Pancreas (tissue), 10 donors: ENCODE results near the gene TRABD. TPM values are rescaled to one million over a fixed set of nuclear protein-coding genes. Genes with fewer than 3 reads are reported as not detected.

Source experiments
- ATAC-seq, 4 donors: fragments of 200-7000 bp; cut with Tn5 transposase; one replicate each; pipeline versions ENCODE4 v1.8.0 to v1.9.1; 2020; ENCODE audit warnings: mild to moderate bottlenecking in 4 of 4, moderate library complexity in 4 of 4
- DNase-seq, 6 donors: peaks; one replicate each; pipeline ENCODE4 v3.0.0-alpha.2; 2020
- FAIRE-seq: peaks from 2 replicates; lab custom pipeline; 2012; peaks lifted over from hg19 to GRCh38; lab: Jason Lieb, UNC
- H3K27ac ChIP-seq, 4 donors: fragments of 200-600 bp; sonication (generic); 1 replicate in 3 of 4; 2 replicates in 1 of 4; pipeline versions ENCODE4 v1.5.0 to v1.8.0; 2020
- H3K27me3 ChIP-seq, 4 donors: fragments of 200-600 bp; one replicate each; pipeline ENCODE4 v1.8.0; 2021
- H3K36me3 ChIP-seq, 3 donors: fragments of 200-600 bp; sonication (generic) in 1 of 3; one replicate each; pipeline versions ENCODE4 v1.5.0 to v1.8.0; 2020 to 2021
- H3K4me1 ChIP-seq, 3 donors: fragments of 200-600 bp; one replicate each; pipeline ENCODE4 v1.8.0; 2021
- H3K4me3 ChIP-seq, 4 donors: fragments of 200-600 bp; sonication (generic) in 2 of 4; one replicate each; pipeline versions ENCODE4 v1.5.0 to v1.8.0; 2020 to 2021
- H3K9me3 ChIP-seq, 4 donors: fragments of 200-600 bp; one replicate each; pipeline ENCODE4 v1.8.0; 2021
- CTCF ChIP-seq, 4 donors: fragments of 200-600 bp; sonication (generic) in 3 of 4; IDR thresholded peaks; one replicate each; pipeline versions ENCODE4 v1.5.0 to v1.8.0; 2021; ENCODE audit warnings: antibody characterized with exemption in 4 of 4
- WGBS, 2 donors: extraction: QIAGEN DNeasy Blood & Tissue Kit; methylation state at CpG; one replicate each; pipeline ENCODE4 v1.1.7; 2013; 5-methylcytosine and 5-hydroxymethylcytosine counted together
- intact Hi-C, 3 donors: fragments of 100-400 bp; cut with DNase I; formaldehyde crosslinking; loops; one replicate each; pipeline versions ENCODE4 v1.11.1 to v1.14.2; 2022
- polyA plus RNA-seq, 2 donors: library from polyadenylated mRNA; stranded (reverse); fragments of 200-250 nt; gene quantifications; one replicate each; pipeline ENCODE4 v1.2.3, GENCODE V29; 2013
- total RNA-seq, 6 donors: library from RNA; stranded (reverse); fragmentation: NEBNext Ultra II Directional in 4 of 6; extraction: Animal tissue kit (Norgen Biotek cat#: 25700) in 4 of 6; gene quantifications; one replicate each; pipeline versions ENCODE4 v1.2.1 to v1.2.4, GENCODE V29; 2021 to 2023
- donor health status: healthy with polysubstance abuse.
- donor health status: DM: no; HTN: no; CAD: no; lungs with moderate emphysema.
- donor health status: DM: no; HTN: no; CAD: no.
- donor health status: control.
- donor health status: control.
- donor health status: Bipolar disorder and iron deficiency.
- donor health status: DM: yes; HTN: yes; CAD: no.
- donor health status: DM: no; HTN: no; CAD: no.
- donor health status: DM: no; HTN: no; CAD: no.
- donor health status: DM: yes; HTN: yes; CAD: no.

TRABD gene
- total and polyA plus RNA-seq, 8 donors, result 25.9 to 107 (median 51.7) TPM

- H3K4me3 ChIP-seq, result peak overlapping the region in 2 of 4 donors; percentile 43 to 49
- H3K36me3 ChIP-seq, result no peaks in the 10 kb centered on the region
- ATAC-seq, result no peak
Measured at GRCh38 chr22:50169181-50169759, 16.4 kb upstream of the TRABD start.

DNA sequence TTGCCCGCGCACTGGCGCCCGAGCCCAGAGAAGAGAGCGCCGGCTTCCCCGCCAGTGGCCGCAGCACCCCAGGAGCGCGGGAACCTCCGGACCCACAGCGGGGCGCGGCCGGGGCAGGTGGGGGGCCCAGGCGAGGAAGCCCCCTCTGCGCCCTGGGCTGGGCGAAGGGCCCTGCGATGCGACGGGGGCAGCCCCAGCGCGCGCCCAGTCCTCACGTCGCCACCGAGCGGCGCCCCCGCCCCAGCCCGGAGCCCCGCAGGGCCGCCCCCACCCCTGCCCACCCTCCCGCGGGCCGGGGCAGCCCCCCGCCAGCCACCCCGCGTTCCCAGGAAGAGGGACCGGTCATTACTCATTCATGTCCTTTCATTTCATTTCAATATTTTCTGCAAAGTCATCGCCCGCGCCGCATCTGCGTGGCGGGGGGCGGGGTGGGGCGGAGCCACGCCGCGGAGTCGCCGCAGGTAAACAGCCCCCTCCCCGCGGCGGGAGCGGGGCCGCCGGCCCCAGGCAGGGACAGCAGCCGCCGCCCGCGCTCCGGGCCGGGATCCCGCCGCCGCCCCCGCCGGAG, 15.9 kb upstream of the TRABD start:
- ATAC-seq, result peak in 3 of 4 donors; percentile 57 to 77 (median 76)
- peak in 3 of 6 donors; percentile 23 to 72 (median 57) for DNase-seq
- no peaks in the 10 kb centered on the region for H3K36me3 ChIP-seq
- no peaks in the 10 kb centered on the region for H3K9me3 ChIP-seq
- H3K27me3 ChIP-seq, result no peaks in the 10 kb centered on the region
- WGBS, 2 donors, result 2 to 3% methylated on average over 31 to 70 of the region's 70 CpGs
- H3K27ac ChIP-seq, result no peak overlapping the region
- no peaks in the 10 kb centered on the region for H3K4me1 ChIP-seq
- H3K4me3 ChIP-seq, result peak overlapping the region in 3 of 4 donors; percentile 26 to 49 (median 43)
- FAIRE-seq, result no peak
- no peak for TF ChIP-seq CTCF (IDR thresholded peaks at IDR 0.05)
- intact Hi-C loops, result no loop called here

More at GRCh38 chr22:50169181-50169759, 16.4 kb upstream of the TRABD start:
- peak in 3 of 6 donors; percentile 18 to 69 (median 54) for DNase-seq
- Histone ChIP-seq H3K9me3 (no peaks in the 10 kb centered on the region), H3K4me1 (no peaks in the 10 kb centered on the region), H3K27me3 (no peaks in the 10 kb centered on the region), H3K27ac (no peak overlapping the region)
- no peak for FAIRE-seq
- no peak for TF ChIP-seq CTCF (IDR thresholded peaks at IDR 0.05)
- WGBS, 2 donors, result 14 to 24% methylated on average over 22 to 36 of the region's 36 CpGs
- intact Hi-C loops, result no loop called here

- peak in 2 of 4 donors; percentile 22 to 32 for ATAC-seq
- WGBS, 2 donors, result 13 to 42% methylated on average over 31 to 93 of the region's 105 CpGs
- intact Hi-C loops, result no loop called here
- DNase-seq, result peak in 4 of 6 donors; percentile 15 to 75 (median 54)
- Histone ChIP-seq H3K9me3 (no peaks in the 10 kb centered on the region), H3K4me1 (no peaks in the 10 kb centered on the region), H3K27me3 (no peaks in the 10 kb centered on the region), H3K27ac (no peak within 1 kb of the TSS), H3K36me3 (no peaks in the 10 kb centered on the region), H3K4me3 (peak within 1 kb of the TSS in 3 of 4 donors; percentile 26 to 49 (median 43))
- TF ChIP-seq CTCF (IDR thresholded peaks at IDR 0.05), result no peak
- no peak for FAIRE-seq
Measured at GRCh38 chr22:50170453-50171318, 15.0 kb upstream of the TRABD start, which contains the start of gene PANX2. Gene PANX2, plus strand, starts transcription at chr22:50170731. Its CDS starts 0 bp downstream, at chr22:50170731.

GRCh38 chr22:50171319-50171964, 14.3 kb upstream of the TRABD start:
- Histone ChIP-seq H3K27me3 (no peaks in the 10 kb centered on the region), H3K36me3 (no peaks in the 10 kb centered on the region), H3K4me3 (no peak overlapping the region), H3K9me3 (no peaks in the 10 kb centered on the region), H3K27ac (no peak overlapping the region), H3K4me1 (no peaks in the 10 kb centered on the region)
- DNase-seq (peak in 4 of 6 donors; percentile 16 to 73 (median 40)), ATAC-seq (no peak), FAIRE-seq (no peak)
- WGBS, 2 donors, result 82 to 86% methylated on average over 12 to 15 of the region's 15 CpGs
- TF ChIP-seq CTCF (IDR thresholded peaks at IDR 0.05), result no peak
- intact Hi-C loops, result no loop called here
